Measurements from ENCODE around the gene POLR2L.

DNA sequence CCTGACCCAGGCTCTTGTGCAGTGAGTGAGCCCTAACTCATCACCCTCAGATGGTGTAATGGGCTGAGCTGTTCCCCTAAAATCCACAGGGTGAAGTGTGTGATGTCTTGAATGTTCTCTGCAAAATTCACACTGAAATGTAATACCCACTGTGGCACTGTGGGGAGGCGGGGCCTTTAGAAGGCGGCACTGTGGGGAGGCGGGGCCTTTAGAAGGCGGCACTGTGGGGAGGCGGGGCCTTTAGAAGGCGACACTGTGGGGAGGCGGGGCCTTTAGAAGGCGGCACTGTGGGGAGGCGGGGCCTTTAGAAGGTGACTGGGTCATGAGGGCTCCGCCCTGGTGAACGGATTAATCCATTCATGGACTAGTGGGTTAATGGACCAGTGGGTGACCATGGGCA is 35.2 kb upstream of the POLR2L start:
- TF ChIP-seq, protein P1, sequence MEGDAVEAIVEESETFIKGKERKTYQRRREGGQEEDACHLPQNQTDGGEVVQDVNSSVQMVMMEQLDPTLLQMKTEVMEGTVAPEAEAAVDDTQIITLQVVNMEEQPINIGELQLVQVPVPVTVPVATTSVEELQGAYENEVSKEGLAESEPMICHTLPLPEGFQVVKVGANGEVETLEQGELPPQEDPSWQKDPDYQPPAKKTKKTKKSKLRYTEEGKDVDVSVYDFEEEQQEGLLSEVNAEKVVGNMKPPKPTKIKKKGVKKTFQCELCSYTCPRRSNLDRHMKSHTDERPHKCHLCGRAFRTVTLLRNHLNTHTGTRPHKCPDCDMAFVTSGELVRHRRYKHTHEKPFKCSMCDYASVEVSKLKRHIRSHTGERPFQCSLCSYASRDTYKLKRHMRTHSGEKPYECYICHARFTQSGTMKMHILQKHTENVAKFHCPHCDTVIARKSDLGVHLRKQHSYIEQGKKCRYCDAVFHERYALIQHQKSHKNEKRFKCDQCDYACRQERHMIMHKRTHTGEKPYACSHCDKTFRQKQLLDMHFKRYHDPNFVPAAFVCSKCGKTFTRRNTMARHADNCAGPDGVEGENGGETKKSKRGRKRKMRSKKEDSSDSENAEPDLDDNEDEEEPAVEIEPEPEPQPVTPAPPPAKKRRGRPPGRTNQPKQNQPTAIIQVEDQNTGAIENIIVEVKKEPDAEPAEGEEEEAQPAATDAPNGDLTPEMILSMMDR (IDR thresholded peaks at IDR 0.05), result no peak
- no peak for TF ChIP-seq POLR2A (IDR thresholded peaks at IDR 0.05)

Measured in testis (tissue), 2 donors.